Ecto neural progenitor cell (in vitro differentiated cells): ENCODE data around the gene SLC25A21.

ENCODE experiments used
- DNase-seq: peaks from one replicate; pipeline ENCODE4 v3.0.0-alpha.2; 2018; ENCODE audit warnings: low spot score

SLC25A21 gene

DNA sequence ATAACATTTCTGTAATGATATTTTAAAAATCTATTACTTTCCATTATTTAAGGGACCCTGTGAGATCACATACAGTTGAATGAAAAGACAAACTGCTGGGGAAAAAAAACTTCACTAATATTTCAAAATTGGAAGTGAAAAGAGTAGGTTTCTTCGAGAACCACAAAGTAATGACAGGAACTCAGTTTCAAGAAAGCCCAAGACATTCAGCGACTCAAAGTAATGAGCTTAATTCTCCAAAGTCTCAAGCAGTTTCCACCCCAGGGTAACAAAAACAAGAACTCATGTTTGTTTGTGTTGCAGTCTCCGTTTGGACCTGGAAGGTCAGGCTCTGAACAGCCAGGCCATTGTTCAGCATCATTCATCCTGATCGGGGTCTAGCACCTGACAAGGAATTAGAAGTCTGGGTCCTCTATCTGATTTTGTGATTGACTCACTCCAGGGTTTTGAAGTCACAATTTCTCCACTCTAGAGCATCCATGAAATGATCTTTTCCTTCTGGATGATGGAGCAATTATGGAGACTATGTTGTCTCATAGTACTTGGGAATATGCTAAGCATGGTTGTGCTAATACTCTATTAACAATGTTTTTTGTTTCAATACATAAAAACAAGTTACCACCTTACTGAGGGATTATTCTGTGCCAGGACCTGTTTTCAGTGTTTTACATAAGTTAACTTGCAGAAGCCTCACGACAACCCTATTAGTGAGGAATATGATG lies 126.9 kb downstream of the SLC25A21 start:
- DNase-seq: no peak

DNA sequence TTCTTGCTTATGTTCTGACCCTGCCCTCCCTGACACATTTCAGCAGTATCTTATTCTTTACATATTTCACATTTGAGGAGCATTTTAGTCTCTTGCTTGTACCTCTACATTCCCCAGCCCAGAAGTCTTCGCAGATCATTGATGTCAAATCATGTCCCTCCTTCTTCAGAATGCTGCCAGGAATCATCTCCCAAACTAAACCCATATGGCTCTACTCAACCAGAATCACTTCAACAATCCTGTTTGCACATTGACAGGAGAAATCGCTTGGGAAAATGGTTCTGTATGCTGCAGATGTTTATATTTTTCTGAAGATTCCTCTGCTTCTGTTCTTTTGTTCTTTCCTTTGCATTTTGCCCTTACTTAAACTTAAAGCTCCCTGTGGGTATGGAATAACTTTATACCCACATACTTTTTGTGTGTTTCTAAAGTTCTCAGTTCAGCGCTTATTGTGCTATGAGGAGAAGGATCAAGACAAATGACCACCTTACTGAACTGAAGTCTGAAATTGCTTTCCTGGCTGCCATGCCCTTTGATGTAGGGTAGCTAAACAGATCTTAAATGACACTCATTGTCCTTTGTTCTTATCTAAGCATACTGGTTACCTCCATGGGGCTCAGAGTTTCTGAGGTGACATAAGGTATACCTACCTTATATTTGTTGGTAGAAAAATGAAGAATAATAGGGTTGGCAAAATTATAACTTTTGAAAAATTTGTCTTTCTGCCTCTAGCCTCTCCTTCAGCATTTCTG lies 134.6 kb downstream of the SLC25A21 start:
- DNase-seq: no peak

DNA sequence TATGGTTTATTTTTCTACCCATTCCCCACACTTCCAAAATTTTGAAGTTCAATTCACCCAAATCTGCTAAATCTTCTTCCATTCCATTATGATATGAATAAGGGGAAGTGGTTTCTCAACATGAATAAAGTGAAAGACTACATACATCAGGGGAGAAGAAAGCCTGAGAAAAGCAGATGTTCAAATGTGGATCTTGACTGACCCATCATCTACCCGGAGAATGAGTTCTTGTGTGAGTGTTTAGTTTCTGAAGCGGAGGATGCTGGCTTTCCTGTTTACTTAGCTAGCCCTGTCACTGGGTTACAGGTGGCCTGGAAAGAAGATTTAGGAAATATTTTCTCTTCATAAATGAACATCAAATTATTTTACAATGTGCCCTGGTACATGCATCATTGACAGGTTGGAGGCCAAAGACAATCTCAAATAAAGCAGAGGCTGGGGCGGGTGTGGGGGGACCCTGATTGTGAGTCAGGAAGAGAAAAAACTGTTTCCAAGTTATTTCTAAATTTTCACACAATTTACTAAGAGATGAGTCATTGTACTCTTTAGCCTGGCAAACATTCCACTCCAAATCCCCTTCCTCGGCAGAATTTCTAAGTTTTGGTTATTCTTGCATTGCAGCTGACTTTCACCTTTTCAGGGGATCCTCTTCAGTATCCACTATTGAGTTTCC lies 135.6 kb downstream of the SLC25A21 start:
- DNase-seq: no peak

DNA sequence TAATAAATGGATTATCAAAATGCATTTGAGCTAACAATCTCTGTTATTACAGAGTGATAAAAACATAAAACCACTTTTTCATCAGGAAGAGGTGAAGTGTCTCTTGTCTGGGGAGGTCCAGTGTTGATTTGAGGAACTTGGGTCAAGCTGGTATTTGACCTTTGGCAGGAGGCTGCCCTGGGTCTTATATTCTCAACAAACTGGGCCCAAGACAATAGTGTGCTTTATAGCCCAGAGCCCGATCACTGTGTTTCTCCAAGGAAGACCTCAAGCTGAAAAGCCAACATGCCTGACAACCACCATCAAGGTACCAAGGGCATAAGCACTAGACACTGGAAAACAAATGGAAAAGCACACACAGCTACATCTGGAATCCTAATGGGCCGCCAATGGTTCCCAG lies 137.0 kb downstream of the SLC25A21 start:
- DNase-seq: no peak

DNA sequence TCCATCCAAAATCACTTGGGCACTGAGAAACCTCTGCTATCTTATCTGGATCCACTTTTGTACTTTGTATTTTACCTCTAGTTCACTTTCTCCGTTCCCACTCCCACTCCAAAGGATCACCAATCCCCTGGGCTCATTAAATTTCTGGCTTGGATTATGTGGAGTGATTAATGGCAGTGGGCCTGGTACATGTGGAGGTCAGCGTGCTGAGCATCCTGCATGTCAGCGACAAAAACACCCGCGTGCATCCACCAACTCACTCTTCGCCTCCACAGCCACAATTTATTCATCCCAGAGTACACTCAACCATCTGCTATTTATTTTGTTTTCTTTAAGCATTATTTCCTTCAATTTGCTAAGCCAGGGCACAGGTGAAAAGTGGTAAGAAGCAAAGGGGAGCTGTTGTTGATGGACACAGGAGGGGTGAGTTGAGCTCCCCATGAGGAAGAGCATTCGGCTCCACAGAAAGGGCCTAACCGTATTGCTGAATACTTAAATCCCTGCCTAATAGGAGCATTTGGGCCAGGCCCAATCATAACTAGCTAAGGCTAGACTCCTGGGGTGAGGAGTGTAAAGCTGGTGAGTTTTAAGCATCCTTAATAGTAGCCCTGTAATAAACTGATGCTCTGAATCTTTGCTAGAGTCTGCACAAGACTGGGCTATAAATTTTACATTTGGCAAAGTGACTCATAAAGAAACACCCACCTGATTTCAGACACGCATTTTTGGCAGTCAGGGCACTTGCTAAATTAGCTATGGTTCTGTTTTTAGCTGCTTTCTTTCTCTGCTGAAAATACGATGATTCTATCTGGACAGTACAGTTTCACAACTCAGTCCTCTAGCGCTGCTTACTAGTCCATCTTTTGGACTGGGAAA lies 137.8 kb downstream of the SLC25A21 start:
- DNase-seq: no peak

DNA sequence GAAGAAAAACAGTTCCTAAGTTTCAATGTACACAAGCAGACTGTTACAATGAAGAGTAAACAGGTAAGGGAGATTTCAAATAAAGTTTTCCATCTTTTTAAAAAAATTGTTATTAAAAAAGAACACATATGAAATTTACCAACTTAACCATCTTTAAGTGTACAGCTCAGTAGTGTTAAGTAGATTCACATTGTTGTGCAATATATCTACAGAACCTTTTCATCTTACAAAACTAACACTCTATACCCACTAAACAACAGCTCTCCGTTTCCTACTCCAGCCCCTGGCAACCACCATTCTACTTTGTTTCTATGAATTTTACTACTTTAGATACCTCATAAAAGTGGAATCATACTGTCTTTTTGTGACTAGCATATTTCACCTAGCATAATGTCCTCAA lies 139.5 kb downstream of the SLC25A21 start:
- DNase-seq: no peak

DNA sequence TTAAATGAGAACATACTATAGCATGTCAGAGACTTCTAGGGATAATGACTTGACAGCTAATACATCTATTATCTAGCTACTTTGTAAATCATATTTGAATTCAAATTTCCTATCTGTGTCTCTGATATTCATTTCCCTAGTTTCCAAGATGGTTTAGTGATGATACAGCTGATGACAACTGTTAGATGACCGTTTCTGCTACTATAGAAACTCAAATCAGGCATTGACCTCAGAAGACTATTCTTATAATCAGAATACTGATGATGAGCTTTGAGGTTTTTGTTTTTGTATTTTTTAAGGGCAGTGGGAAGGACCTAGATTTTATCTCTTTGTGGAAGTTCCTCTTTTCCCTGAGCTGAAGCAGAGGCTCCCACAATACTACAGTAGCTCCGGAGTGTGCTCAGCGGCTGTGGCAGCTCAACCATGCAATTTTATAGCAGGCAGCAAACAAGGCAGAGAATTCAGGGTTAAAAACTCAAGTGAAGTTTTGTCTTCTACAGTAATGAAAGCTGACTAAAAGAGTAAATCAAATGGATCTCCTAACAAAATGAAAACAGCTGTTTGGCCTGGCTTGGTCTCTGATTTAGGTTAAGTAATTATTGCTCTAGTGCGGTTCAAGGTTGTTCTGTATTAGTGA lies 145.1 kb downstream of the SLC25A21 start:
- no peak for DNase-seq

DNA sequence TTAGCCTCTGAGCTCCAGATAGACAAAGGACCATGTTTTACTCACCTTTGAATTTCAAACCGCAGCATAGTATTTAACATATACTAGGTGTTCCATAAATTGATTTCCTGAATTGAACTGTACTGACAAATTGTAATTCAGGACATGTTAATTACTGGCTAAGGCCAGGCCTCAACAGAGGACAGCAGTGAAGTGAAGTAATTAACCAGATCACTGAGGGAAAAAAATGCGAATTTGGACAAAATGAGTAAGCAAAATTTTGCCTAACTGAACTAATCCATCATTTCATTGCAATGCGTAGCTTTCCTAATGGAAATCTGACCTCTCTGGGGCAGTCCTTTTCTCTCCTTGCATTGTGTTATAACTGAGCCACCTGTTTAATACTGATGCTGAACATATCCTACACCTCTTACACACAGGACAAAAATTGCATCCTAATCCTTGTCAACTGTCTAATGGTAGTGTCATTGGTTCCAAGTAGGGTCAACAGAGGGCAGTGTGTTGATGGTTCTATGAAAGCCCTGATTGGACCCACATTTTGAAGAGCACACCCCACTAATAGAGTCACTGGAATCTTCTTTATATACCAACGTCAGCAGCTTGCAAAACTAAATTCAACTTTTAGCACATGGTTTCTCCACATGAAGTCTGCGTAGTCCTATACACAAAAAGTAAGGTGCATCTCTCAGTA lies 148.4 kb downstream of the SLC25A21 start:
- no peak for DNase-seq

DNA sequence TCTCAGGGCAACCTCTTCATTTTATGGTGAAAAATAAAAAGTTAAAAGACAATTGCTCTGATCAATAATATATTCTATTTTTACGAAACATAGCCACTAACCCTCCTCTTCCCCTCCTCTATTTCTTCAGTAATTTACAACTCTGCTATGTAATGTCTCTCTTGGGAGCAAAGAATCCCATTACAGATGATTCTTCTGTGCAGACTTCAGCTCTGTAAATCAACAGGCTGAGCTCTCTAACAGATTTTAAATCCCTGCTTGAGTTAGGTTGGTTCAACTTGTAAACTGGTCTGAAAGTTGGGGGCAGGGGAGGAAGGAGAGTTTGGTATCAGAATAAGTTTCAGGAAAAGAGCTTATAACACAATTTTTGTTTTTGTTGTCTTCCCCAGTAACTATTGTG lies 151.0 kb downstream of the SLC25A21 start:
- DNase-seq: no peak

DNA sequence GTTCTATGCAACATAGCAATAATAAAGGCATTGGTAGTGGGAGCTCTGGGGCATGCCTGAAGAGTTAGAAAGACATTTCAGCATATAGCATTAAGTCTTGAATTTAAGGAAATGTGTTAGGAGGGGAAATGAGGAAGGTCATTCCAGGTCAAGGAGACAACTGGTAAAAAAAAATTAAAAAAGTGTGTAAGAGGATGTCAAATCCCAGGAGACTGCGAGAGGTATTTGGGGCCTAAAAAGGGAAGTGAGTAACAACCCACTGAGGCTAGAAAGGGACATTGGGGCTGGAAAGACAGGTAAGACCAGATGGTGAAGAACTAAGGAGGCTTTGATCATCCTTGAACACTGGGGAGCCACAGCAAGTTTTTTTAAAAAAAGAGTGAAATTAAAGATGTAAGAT lies 152.9 kb downstream of the SLC25A21 start:
- DNase-seq: no peak

DNA sequence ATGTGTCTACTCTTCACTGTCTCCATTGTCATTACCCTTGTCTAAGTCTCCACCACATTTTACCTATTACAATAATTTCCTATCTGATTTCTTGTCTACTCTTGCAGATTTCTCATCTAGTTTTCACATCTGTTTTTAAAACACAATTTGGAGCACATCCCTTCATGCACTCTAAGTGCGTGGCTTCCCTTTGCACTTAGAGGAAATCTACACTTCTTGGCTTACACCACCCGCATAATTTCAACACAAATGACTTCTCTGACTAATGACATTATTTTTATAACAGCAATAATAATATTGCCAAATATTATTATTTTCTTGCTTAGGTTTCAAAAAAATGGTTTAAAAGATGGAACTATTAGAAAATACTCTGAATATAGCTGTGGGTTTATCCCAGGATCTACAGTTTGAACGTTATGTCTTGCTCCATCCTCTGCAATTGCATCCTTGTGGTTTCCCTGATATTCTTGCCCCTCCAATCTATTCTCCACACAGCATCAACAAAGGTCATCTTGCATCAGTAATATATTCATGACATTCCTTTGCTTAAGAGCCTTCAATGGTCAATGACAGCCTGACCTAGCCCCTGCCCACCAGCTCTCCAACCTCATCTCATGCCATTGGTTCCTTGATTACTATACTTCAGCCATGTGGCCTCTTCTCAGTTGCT lies 153.7 kb downstream of the SLC25A21 start:
- no peak for DNase-seq

DNA sequence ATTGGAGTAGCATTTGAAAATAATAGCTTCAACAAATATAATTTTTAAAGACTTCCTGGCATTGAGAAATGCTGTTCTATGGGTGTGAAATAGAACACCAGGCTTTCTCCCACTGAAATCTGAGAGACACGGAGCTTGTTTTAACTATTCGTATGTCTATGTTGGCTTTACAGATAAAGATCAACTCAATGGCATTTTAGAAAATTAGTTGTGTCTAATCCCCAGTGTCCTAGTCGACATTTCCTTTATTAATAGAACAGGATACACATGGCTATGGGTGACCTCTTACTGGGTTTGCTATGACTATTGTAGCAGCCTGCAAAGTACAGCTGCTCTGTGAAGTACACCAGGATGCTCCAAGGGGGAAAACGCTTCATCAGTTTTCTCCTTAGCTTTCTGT lies 159.3 kb downstream of the SLC25A21 start:
- no peak for DNase-seq

DNA sequence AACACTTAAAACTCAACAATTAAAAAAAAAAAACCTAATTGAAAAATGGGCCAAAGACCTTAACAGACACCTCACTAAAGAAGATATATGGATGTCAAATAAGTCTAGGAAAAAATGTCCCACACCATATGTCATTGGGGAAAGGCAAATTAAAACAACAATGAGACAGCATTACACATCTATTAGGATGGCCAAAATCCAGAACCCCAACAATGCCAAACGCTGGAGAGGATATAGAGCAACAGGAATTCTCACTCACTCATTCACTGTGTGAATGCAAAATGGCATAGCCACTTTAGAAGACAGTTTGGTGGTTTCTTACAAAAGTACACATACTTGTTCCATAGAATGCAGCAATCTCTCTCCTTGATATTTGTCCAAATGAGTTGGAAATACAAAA lies 173.7 kb downstream of the SLC25A21 start:
- DNase-seq: no peak

DNA sequence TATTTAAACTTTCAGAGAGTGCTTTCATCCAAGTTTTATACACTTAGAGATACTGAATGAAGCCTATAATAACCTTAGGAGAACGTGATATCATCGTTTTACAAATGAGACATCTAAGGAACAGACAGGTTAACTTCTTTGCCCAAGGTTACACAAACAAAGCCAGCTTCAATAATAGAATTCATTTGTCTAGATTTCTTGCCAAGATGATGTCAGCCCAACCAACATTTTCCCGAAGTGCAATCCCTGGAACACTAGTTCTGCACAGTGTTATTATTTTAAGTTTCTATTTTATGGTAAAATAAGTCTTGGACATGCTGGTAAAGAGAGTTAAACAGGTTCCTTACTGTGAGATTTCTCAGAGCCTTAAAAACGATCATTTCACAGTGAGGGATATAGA lies 174.6 kb downstream of the SLC25A21 start:
- DNase-seq: no peak

DNA sequence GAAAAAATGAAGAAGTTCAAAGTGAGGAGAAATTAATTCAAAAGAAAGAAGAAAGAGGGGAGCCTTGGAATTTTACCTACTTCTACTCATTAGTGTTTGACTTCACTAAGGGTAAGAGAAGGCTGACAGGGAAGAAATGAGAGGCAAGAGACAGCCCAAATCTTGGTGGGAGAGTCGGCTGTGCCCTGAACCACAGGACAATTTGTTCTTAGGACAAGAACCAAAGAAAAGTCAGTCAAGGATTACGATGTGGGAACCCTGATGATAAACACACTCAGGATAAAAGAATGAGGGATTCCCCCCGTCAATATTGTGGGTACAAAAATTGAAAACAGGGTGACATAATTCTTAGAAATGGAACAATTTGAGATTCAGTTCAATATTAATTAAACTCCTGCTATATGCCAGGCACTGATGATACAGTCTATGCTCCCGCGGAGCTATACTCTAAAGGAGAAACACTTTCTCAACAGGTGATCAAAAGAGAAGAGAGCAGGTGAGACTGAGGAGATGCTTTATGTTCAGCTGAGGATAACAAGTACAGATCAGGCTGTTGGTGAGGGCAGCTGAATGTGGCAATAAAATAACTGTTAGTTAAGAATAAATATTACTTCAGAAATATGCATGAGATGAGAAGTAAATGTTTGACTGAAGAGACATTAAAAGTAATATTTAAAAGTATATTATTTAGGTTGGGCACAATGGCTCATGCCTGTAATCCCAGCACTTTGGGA lies 175.4 kb downstream of the SLC25A21 start:
- no peak for DNase-seq

DNA sequence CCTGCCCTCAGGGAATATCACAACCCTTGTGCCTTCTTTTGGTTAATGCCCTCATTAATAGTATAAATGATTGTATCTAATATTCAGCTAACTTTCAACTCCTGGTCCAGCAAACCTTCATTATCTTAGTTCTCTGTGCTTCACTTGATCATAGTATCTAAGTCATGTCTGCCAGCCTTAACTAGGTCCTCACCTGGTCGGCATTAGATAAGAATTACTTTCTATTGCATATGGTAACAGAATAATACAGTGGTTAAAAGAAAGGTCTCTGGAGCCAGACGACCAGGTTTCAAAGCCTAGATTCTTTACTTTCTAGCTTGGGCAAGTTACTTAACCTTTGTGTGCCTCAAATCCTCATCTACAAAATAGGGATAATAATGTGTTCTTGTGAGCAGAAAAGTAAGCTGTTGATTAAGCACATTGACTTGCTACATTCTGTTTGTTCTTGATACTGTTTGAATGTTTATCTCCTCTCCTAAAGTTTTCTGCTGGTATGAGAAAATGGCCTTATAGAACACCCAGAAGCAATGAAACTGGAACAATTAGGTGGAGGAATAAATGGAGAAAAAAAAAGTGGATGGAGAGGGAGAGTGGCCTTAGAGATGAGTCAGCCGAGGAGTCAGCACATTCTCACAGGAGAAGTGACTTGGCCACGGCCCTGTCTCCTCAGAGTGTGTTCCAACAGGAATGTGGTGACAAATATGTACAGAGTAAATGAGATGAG lies 176.1 kb downstream of the SLC25A21 start:
- no peak for DNase-seq

DNA sequence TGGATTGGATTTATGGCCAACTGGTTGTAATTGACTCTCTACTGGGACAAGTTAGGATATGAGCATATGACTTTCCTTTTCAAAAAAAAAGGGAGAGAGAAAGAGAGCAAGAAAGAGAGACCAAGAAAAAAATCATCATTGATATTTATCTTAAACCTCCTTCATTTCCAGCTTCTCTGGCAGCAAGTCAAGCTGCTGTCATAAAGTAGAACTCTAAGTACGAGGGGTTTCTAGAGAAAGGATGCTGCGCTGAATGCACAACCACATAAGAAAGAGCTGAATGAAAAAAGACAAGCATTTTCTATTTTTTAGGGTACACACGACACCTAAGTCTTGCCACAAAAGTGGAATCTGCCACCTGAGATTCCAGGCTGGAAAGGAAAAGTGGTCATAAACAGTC lies 182.6 kb downstream of the SLC25A21 start:
- no peak for DNase-seq

DNA sequence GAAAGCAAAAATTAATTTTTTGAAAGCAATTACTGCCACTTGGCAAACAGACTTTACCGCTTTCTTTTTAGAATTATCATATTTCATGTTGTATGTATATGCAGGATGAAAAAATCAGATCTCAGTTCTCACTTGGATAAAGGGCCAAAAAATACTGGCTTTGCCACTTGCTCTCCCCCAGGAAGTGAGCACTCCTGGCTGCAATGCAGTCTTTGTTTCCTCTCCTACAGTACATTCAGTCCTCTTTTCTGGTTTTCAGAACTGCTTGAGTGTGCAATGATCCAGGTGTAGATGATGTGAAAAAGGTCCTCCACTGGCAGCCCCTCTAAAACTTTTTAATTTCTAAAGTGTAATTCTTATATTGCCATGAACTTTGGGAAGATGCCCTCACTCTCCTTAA lies 183.4 kb downstream of the SLC25A21 start:
- DNase-seq: no peak

DNA sequence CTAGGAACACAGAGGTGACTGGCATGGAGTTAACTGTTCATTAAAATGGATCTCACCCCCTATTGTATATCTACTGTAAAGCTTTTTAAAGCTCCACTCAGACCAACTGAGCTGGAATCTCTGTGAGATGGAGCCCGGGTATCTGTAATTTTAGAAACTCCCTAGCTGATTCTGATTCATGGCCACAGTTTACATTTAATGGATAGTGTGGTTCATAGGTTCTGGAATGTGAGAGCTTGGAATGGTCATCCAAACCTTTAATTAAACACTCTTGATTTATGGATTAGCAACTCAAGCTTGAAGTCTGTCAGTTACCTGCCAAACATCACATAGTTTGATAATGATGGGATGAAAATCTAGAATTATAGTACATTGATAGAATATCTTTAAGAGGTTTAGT lies 183.8 kb downstream of the SLC25A21 start:
- DNase-seq: no peak
